ENCODE data around the gene FBXO31. TPM values are rescaled to one million over a fixed set of nuclear protein-coding genes. Genes with fewer than 3 reads are reported as not detected.

FBXO31 gene
- total RNA-seq, 2 donors from 2014 or later = 25.3 to 36.0 TPM

DNA sequence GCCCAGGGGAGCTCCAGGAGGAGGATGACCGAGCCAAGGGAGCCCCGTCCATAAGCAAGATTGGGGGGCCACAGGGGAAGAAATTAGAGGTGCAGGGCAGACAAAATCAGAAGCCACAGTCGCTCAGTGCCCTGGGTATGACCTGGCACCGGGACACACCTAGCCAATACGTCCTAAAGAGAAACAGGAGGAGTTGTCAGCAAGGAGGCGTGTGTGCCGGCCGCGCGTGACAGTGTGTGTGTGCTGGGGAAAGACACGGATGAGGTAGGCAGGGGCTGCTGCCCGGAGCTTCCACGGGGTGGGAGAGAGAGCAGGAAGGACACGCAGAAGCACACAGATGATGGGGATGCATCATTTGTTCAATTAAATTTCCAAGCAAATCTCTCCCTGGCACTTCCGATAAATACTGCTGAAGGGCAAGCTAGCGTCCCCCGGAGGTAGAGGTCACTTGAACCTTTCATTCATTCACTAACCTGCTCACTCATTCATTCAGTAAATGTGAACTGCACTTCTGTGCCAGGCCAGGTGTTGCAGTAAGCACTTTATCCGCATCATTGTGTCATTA is 104.4 kb downstream of the FBXO31 start:
- DNase-seq (ENCODE audit: low spot score in 2 of 2) = no peak
- H3K27ac Mint-ChIP-seq = no peak overlapping the region
- no peaks in the 10 kb centered on the region for H3K36me3 Mint-ChIP-seq
- H3K9me3 Mint-ChIP-seq = no peaks in the 10 kb centered on the region
- no peak for ATAC-seq

GRCh38 chr16:87278191-87279093 is 105.1 kb downstream of the FBXO31 start:
- ATAC-seq = peak; percentile 53 to 83
- H3K27ac Mint-ChIP-seq = no peak overlapping the region

More at GRCh38 chr16:87278191-87279093, 105.1 kb downstream of the FBXO31 start:
- no peaks in the 10 kb centered on the region for H3K9me3 Mint-ChIP-seq
- peak in 1 of 2 donors; percentile 65 for DNase-seq (ENCODE audit: low spot score in 2 of 2)
- no peaks in the 10 kb centered on the region for H3K36me3 Mint-ChIP-seq

Other genes starting within 250 kb of the FBXO31 start
- 10 to 100 TPM; 12.2 to 16.9 TPM for gene C16orf95, start 66.4 kb downstream of the FBXO31 start, total RNA-seq
- 10 to 100 TPM; 64.7 to 83.4 TPM for gene MAP1LC3B, start 8.6 kb upstream of the FBXO31 start, total RNA-seq
- gene ZCCHC14, start 109.2 kb upstream of the FBXO31 start, total RNA-seq = 10 to 100 TPM in 1 of 2 donors, 1 to 10 TPM in 1; 5.6 to 17.9 TPM
- under 1 TPM in 1 of 2 donors, not detected in 1; 0.37 TPM for gene JPH3, start 218.7 kb upstream of the FBXO31 start, total RNA-seq

Data from activated naive CD4-positive, alpha-beta T cell treated with anti-CD3 and anti-CD28 coated beads, Interleukin-2, amount 50 U/mL, for 72 hours (primary cell).